ENCODE results near the gene PHLPP1.

- TF ChIP-seq CTCF (IDR thresholded peaks at IDR 0.05): no peak
- TF ChIP-seq POLR2A (IDR thresholded peaks at IDR 0.05): no peak
These were observed 271.9 kb downstream of the PHLPP1 start for GRCh38 chr18:62987055-62987830.
